CD14-positive monocyte (primary cell): ENCODE data around the gene PLXDC1. TPM values are rescaled to one million over a fixed set of nuclear protein-coding genes. Genes with fewer than 3 reads are reported as not detected.
"Not testable (repeated sequence)": the region's sequence is repeated elsewhere in the genome, so short reads cannot be mapped to it uniquely, and the experiment has no call there.

Source experiments
- DNase-seq, 3 donors: peaks; one replicate each; pipeline ENCODE4 v3.0.0-alpha.2; 2011 to 2022
- H2AFZ ChIP-seq: 2 replicates; pipeline ENCODE4 v1.6.0; 2012; ENCODE audit warnings: mild to moderate bottlenecking, low read depth, low read length, inconsistent platforms; ENCODE audit not compliant: insufficient read depth, poor library complexity, severe bottlenecking
- H3K27ac ChIP-seq, 2 donors: 1 replicate in 1 of 2; 2 replicates in 1 of 2; pipeline ENCODE4 v1.5.1; 2012 to 2013; ENCODE audit warnings: low read length in 2 of 2, control low read depth in 1 of 2, inconsistent platforms in 1 of 2, low read depth in 1 of 2, mild to moderate bottlenecking in 1 of 2
- H3K27me3 ChIP-seq, 2 donors: one replicate each; pipeline versions ENCODE4 v1.6.0 to v1.6.1; 2011 to 2013; ENCODE audit warnings: low read length in 2 of 2; ENCODE audit not compliant: control insufficient read depth in 2 of 2, insufficient read depth in 2 of 2
- H3K36me3 ChIP-seq, 2 donors: replicated peaks in 1 of 2; 1 replicate in 1 of 2; 2 replicates in 1 of 2; pipeline versions ENCODE4 v1.5.1 to v1.6.1; 2012 to 2013; ENCODE audit warnings: low read length in 2 of 2, control low read depth in 1 of 2, inconsistent platforms in 1 of 2, mild to moderate bottlenecking in 1 of 2; ENCODE audit not compliant: insufficient read depth in 2 of 2, control insufficient read depth in 1 of 2
- H3K4me1 ChIP-seq, 2 donors: 1 replicate in 1 of 2; 2 replicates in 1 of 2; pipeline versions ENCODE4 v1.5.1 to v1.6.1; 2012 to 2013; ENCODE audit warnings: low read length in 2 of 2, control low read depth in 1 of 2, inconsistent platforms in 1 of 2, mild to moderate bottlenecking in 1 of 2, moderate library complexity in 1 of 2; ENCODE audit not compliant: insufficient read depth in 2 of 2, control insufficient read depth in 1 of 2
- H3K4me2 ChIP-seq: replicated peaks from 2 replicates; pipeline ENCODE3; 2012; ENCODE audit warnings: low read length, moderate library complexity, mild to moderate bottlenecking; ENCODE audit not compliant: poor library complexity, severe bottlenecking; ENCODE audit errors: extremely low read depth
- H3K4me3 ChIP-seq, 3 experiments: fragments of 200-600 bp in 1 of 3; sonication (generic) in 1 of 3; replicated peaks in 1 of 3; 1 replicate in 2 of 3; 2 replicates in 1 of 3; pipeline ENCODE4 v1.5.1; 2011 to 2013; ENCODE audit warnings: low read length in 3 of 3, mild to moderate bottlenecking in 3 of 3, control low read depth in 2 of 3, low read depth in 2 of 3, inconsistent platforms in 1 of 3, moderate library complexity in 1 of 3
- H3K79me2 ChIP-seq: 2 replicates; pipeline ENCODE4 v1.6.0; 2012; ENCODE audit warnings: mild to moderate bottlenecking, control low read depth, inconsistent platforms, low read length, moderate library complexity; ENCODE audit not compliant: insufficient read depth
- H3K9ac ChIP-seq: 2 replicates; pipeline ENCODE4 v1.6.0; 2017; ENCODE audit warnings: low read length, mild to moderate bottlenecking; ENCODE audit not compliant: insufficient read depth, poor library complexity, severe bottlenecking
- H3K9me3 ChIP-seq, 2 donors: replicated peaks in 1 of 2; 1 replicate in 1 of 2; 2 replicates in 1 of 2; pipeline versions ENCODE4 v1.5.1 to v1.6.1; 2012 to 2013; ENCODE audit warnings: low read length in 2 of 2, control low read depth in 1 of 2; ENCODE audit not compliant: control insufficient read depth in 1 of 2, insufficient read depth in 1 of 2
- H4K20me1 ChIP-seq: 2 replicates; pipeline ENCODE4 v1.6.0; 2012; ENCODE audit warnings: mild to moderate bottlenecking, low read length, control low read depth, moderate library complexity; ENCODE audit not compliant: insufficient read depth
- H3K27ac Mint-ChIP-seq, 7 donors: one replicate each; pipeline ENCODE4 v1.8.0; 2020; ENCODE audit warnings: mild to moderate bottlenecking in 7 of 7, mixed read lengths in 7 of 7, moderate library complexity in 6 of 7, inconsistent platforms in 2 of 7
- H3K27me3 Mint-ChIP-seq, 3 donors: one replicate each; pipeline ENCODE4 v1.8.0; 2021 to 2022; ENCODE audit warnings: low read depth in 3 of 3, mild to moderate bottlenecking in 3 of 3, mixed read lengths in 3 of 3, moderate library complexity in 3 of 3, inconsistent platforms in 1 of 3
- H3K36me3 Mint-ChIP-seq, 2 donors: one replicate each; pipeline ENCODE4 v1.8.0; 2020; ENCODE audit warnings: mixed read lengths in 2 of 2, inconsistent platforms in 1 of 2, mild to moderate bottlenecking in 1 of 2
- H3K4me1 Mint-ChIP-seq: one replicate; pipeline ENCODE4 v1.8.0; 2020; ENCODE audit warnings: mild to moderate bottlenecking, mixed read lengths
- H3K4me3 Mint-ChIP-seq, 2 donors: one replicate each; pipeline ENCODE4 v1.8.0; 2020; ENCODE audit warnings: mild to moderate bottlenecking in 2 of 2, mixed read lengths in 2 of 2, moderate library complexity in 1 of 2
- H3K9me3 Mint-ChIP-seq, 7 donors: one replicate each; pipeline ENCODE4 v1.8.0; 2020 to 2022; ENCODE audit warnings: mixed read lengths in 7 of 7, mild to moderate bottlenecking in 6 of 7, moderate library complexity in 6 of 7, inconsistent platforms in 2 of 7
- CTCF ChIP-seq: fragments of 200-600 bp; IDR thresholded peaks from one replicate; pipeline ENCODE4 v1.8.0; 2022; ENCODE audit warnings: antibody characterized with exemption, mild to moderate bottlenecking
- WGBS: methylation state at CpG from one replicate; pipeline ENCODE4 v1.1.5; 2013; ENCODE audit warnings: missing lambda C conversion rate; ENCODE audit not compliant: insufficient coverage; 5-methylcytosine and 5-hydroxymethylcytosine counted together
- intact Hi-C, 2 donors: fragments of 100-400 bp; cut with micrococcal nuclease; formaldehyde crosslinking; loops; one replicate each; pipeline versions ENCODE4 v1.15.0 to v1.15.1; 2023
- polyA plus RNA-seq, 3 donors: library from polyadenylated mRNA; depleted of rRNA in 1 of 3; unstranded in 2 of 3; stranded (reverse) in 1 of 3; fragments of 300-500 nt in 2 of 3; fragments of >200 nt in 1 of 3; fragmentation: Illumina TruSeq in 2 of 3; gene quantifications; 1 replicate in 2 of 3; 2 replicates in 1 of 3; pipeline ENCODE4 v1.2.3, GENCODE V29; 2012 to 2021

PLXDC1 gene
- polyA plus RNA-seq, 3 donors, result 0.21 TPM; not detected in 2

- Histone ChIP-seq H3K4me3 (no peak overlapping the region), H3K4me2 (no peak overlapping the region), H3K9me3 (no peaks in the 10 kb centered on the region), H3K36me3 (no peaks in the 10 kb centered on the region), H4K20me1 (no peaks in the 10 kb centered on the region), H3K79me2 (no peaks in the 10 kb centered on the region), H2AFZ (no peak overlapping the region), H3K9ac (no peak overlapping the region), H3K4me1 (no peaks in the 10 kb centered on the region), H3K27me3 (no peaks in the 10 kb centered on the region), H3K27ac (no peak overlapping the region)
- intact Hi-C loops, result no loop called here
- no peak for TF ChIP-seq CTCF
- no peak for DNase-seq
- Mint-ChIP-seq H3K27me3 (peaks cover 2 to 4% (median 4%) of the 10 kb centered on the region in 3 donors), H3K36me3 (no peaks in the 10 kb centered on the region), H3K9me3 (peaks cover 0 to 2% (median 0%) of the 10 kb centered on the region in 7 donors), H3K27ac (no peak overlapping the region), H3K4me1 (no peaks in the 10 kb centered on the region), H3K4me3 (no peak overlapping the region)
- no CpG with 5 or more reads among the region's 3 CpGs for WGBS
Observed at GRCh38 chr17:39130205-39130604, 21.2 kb downstream of the PLXDC1 start.

GRCh38 chr17:39129544-39129943 lies 21.9 kb downstream of the PLXDC1 start:
- 100% methylated on average over 2 of the region's 6 CpGs for WGBS
- H3K36me3 ChIP-seq, H2AFZ ChIP-seq, H3K27ac ChIP-seq, H3K9ac ChIP-seq, H3K27me3 Mint-ChIP-seq, H4K20me1 ChIP-seq, H3K9me3 ChIP-seq, H3K4me1 ChIP-seq, H3K4me3 ChIP-seq, intact Hi-C loops, H3K4me3 Mint-ChIP-seq, H3K4me2 ChIP-seq, H3K27me3 ChIP-seq, H3K36me3 Mint-ChIP-seq, H3K79me2 ChIP-seq, H3K27ac Mint-ChIP-seq, DNase-seq, H3K9me3 Mint-ChIP-seq, H3K4me1 Mint-ChIP-seq: not testable (repeated sequence)
